IPS-20b (cell line): ENCODE results near the gene ADORA1.

Experiments
- H3K27ac ChIP-seq: one replicate; pipeline ENCODE4 v1.5.1; 2013; ENCODE audit warnings: low read length
- H3K27me3 ChIP-seq: 2 replicates; pipeline ENCODE4 v1.6.1; 2013; ENCODE audit warnings: mild to moderate bottlenecking, low read length, inconsistent platforms; ENCODE audit not compliant: insufficient read depth
- H3K36me3 ChIP-seq: 2 replicates; pipeline ENCODE4 v1.6.1; 2013; ENCODE audit warnings: low read depth, mild to moderate bottlenecking, inconsistent platforms, low read length, moderate library complexity; ENCODE audit not compliant: insufficient read depth
- H3K4me1 ChIP-seq: 2 replicates; pipeline ENCODE4 v1.6.1; 2013; ENCODE audit warnings: mild to moderate bottlenecking, control low read depth, inconsistent platforms, low read length, moderate library complexity; ENCODE audit not compliant: insufficient read depth
- H3K4me3 ChIP-seq: 2 replicates; pipeline ENCODE4 v1.5.1; 2013; ENCODE audit warnings: mild to moderate bottlenecking, low read length, inconsistent platforms
- H3K9ac ChIP-seq: 2 replicates; pipeline ENCODE4 v1.6.1; 2013; ENCODE audit warnings: low read depth, mild to moderate bottlenecking, inconsistent platforms, low read length, moderate library complexity
- H3K9me3 ChIP-seq: 2 replicates; pipeline ENCODE4 v1.6.1; 2013; ENCODE audit warnings: mild to moderate bottlenecking, low read depth, low read length, inconsistent platforms; ENCODE audit not compliant: insufficient read depth

ADORA1 gene

GRCh38 chr1:203208181-203208580, 80.7 kb downstream of the ADORA1 start:
- Histone ChIP-seq H3K9me3 (no peaks in the 10 kb centered on the region), H3K27ac (no peak overlapping the region), H3K9ac (no peak overlapping the region), H3K4me3 (no peak overlapping the region), H3K4me1 (no peaks in the 10 kb centered on the region), H3K27me3 (no peaks in the 10 kb centered on the region), H3K36me3 (no peaks in the 10 kb centered on the region)

- Histone ChIP-seq H3K9ac (no peak overlapping the region), H3K27ac (no peak overlapping the region), H3K27me3 (0 out of 2 replicates have a peak, but pooled peaks cover under 1% of the 10 kb centered on the region), H3K9me3 (no peaks in the 10 kb centered on the region), H3K4me1 (no peaks in the 10 kb centered on the region), H3K36me3 (no peaks in the 10 kb centered on the region), H3K4me3 (no peak overlapping the region)
These were observed 82.8 kb downstream of the ADORA1 start for GRCh38 chr1:203210350-203210749.

GRCh38 chr1:203210988-203211387, 83.5 kb downstream of the ADORA1 start:
- H3K4me3 ChIP-seq, result no peak overlapping the region
- H3K9ac ChIP-seq, result no peak overlapping the region
- no peaks in the 10 kb centered on the region for H3K9me3 ChIP-seq
- 0 out of 2 replicates have a peak, but pooled peaks cover 7% of the 10 kb centered on the region for H3K27me3 ChIP-seq
- no peaks in the 10 kb centered on the region for H3K4me1 ChIP-seq
- H3K36me3 ChIP-seq, result no peaks in the 10 kb centered on the region
- no peak overlapping the region for H3K27ac ChIP-seq

GRCh38 chr1:203211812-203212211, 84.3 kb downstream of the ADORA1 start:
- H3K9ac ChIP-seq, result no peak overlapping the region
- no peaks in the 10 kb centered on the region for H3K9me3 ChIP-seq
- peaks cover 4% of the 10 kb centered on the region; the same call in 1 of the 2 replicates for H3K4me1 ChIP-seq
- no peak overlapping the region for H3K4me3 ChIP-seq
- no peak overlapping the region for H3K27ac ChIP-seq
- 0 out of 2 replicates have a peak, but pooled peaks cover 7% of the 10 kb centered on the region for H3K27me3 ChIP-seq
- no peaks in the 10 kb centered on the region for H3K36me3 ChIP-seq

- Histone ChIP-seq H3K4me1 (peaks cover 4% of the 10 kb centered on the region; the same call in 1 of the 2 replicates), H3K27ac (no peak overlapping the region), H3K9me3 (no peaks in the 10 kb centered on the region), H3K4me3 (no peak overlapping the region), H3K9ac (no peak overlapping the region), H3K36me3 (no peaks in the 10 kb centered on the region), H3K27me3 (0 out of 2 replicates have a peak, but pooled peaks cover 7% of the 10 kb centered on the region)
These were observed 85.6 kb downstream of the ADORA1 start for GRCh38 chr1:203213126-203213525.

GRCh38 chr1:203214871-203215270, 87.3 kb downstream of the ADORA1 start:
- peaks cover 4% of the 10 kb centered on the region; the same call in 1 of the 2 replicates for H3K4me1 ChIP-seq
- H3K9ac ChIP-seq, result no peak overlapping the region
- H3K4me3 ChIP-seq, result no peak overlapping the region
- H3K27ac ChIP-seq, result no peak overlapping the region
- H3K36me3 ChIP-seq, result no peaks in the 10 kb centered on the region
- no peaks in the 10 kb centered on the region for H3K9me3 ChIP-seq
- H3K27me3 ChIP-seq, result 0 out of 2 replicates have a peak, but pooled peaks cover 7% of the 10 kb centered on the region

- Histone ChIP-seq H3K9ac (no peak overlapping the region), H3K9me3 (no peaks in the 10 kb centered on the region), H3K36me3 (no peaks in the 10 kb centered on the region), H3K4me3 (no peak overlapping the region), H3K27me3 (0 out of 2 replicates have a peak, but pooled peaks cover 7% of the 10 kb centered on the region), H3K4me1 (peaks cover 4% of the 10 kb centered on the region; the same call in 1 of the 2 replicates), H3K27ac (no peak overlapping the region)
These were observed 88.0 kb downstream of the ADORA1 start for GRCh38 chr1:203215573-203215972.

GRCh38 chr1:203216274-203217138, 89.0 kb downstream of the ADORA1 start:
- Histone ChIP-seq H3K4me1 (peaks cover 4% of the 10 kb centered on the region; the same call in 1 of the 2 replicates), H3K36me3 (no peaks in the 10 kb centered on the region), H3K27ac (no peak overlapping the region), H3K9me3 (no peaks in the 10 kb centered on the region), H3K4me3 (peak overlapping the region; percentile 49; the same call in 1 of the 2 replicates), H3K27me3 (0 out of 2 replicates have a peak, but pooled peaks cover 7% of the 10 kb centered on the region), H3K9ac (no peak overlapping the region)
